B cell (primary cell): Measurements from ENCODE around the gene ATG4C. TPM values are rescaled to one million over a fixed set of nuclear protein-coding genes. Genes with fewer than 3 reads are reported as not detected.

Source experiments
- ATAC-seq: fragments of 200-7000 bp; cut with Tn5 transposase; one replicate; pipeline ENCODE4 v1.10.0; 2021; ENCODE audit warnings: low read depth, mild to moderate bottlenecking, moderate number of reproducible peaks, moderate library complexity
- CTCF ChIA-PET: fragments of 350-600 bp; sonication (Branson Sonifier 250); formaldehyde crosslinking; loops from one replicate; lab custom pipeline; 2021; ENCODE audit warnings: antibody characterized with exemption, inconsistent platforms; lab: Charles Lee
- POLR2A ChIA-PET: fragments of 350-600 bp; sonication (Branson Sonifier 250); formaldehyde crosslinking; loops from one replicate; lab custom pipeline; 2021; ENCODE audit warnings: antibody characterized with exemption; lab: Charles Lee
- DNase-seq: peaks from one replicate; pipeline ENCODE4 v3.0.0; 2013
- H2AFZ ChIP-seq: 2 replicates; pipeline ENCODE4 v1.6.1; 2012; ENCODE audit warnings: mild to moderate bottlenecking, low read depth, low read length; ENCODE audit not compliant: insufficient read depth, poor library complexity, severe bottlenecking
- H3K27ac ChIP-seq, 2 donors: 1 replicate in 1 of 2; 2 replicates in 1 of 2; pipeline ENCODE4 v1.5.1; 2012 to 2013; ENCODE audit warnings: low read length in 2 of 2, mild to moderate bottlenecking in 2 of 2, moderate library complexity in 1 of 2
- H3K27me3 ChIP-seq, 4 experiments: fragments of 200-600 bp in 1 of 4; sonication (generic) in 1 of 4; replicated peaks in 1 of 4; 1 replicate in 2 of 4; 2 replicates in 2 of 4; pipeline versions ENCODE4 v1.6.1 to v1.7.0; 2013 to 2016; ENCODE audit warnings: low read length in 3 of 4, mild to moderate bottlenecking in 2 of 4, mixed read lengths in 1 of 4, moderate library complexity in 1 of 4; ENCODE audit not compliant: insufficient read depth in 4 of 4, control insufficient read depth in 3 of 4; ENCODE audit errors: control extremely low read depth in 1 of 4
- H3K36me3 ChIP-seq, 2 experiments: replicated peaks in 1 of 2; 1 replicate in 1 of 2; 2 replicates in 1 of 2; pipeline versions ENCODE4 v1.6.1 to v1.7.1; 2013; ENCODE audit warnings: low read length in 1 of 2; ENCODE audit not compliant: insufficient read depth in 2 of 2, control insufficient read depth in 1 of 2; ENCODE audit errors: control extremely low read depth in 1 of 2, extremely low read depth in 1 of 2
- H3K4me1 ChIP-seq, 2 donors: fragments of 200-600 bp in 1 of 2; sonication (generic) in 1 of 2; 1 replicate in 1 of 2; 2 replicates in 1 of 2; pipeline versions ENCODE4 v1.5.1 to v1.6.1; 2013 to 2017; ENCODE audit warnings: low read length in 2 of 2; ENCODE audit not compliant: control insufficient read depth in 2 of 2, insufficient read depth in 2 of 2
- H3K4me2 ChIP-seq: replicated peaks from 2 replicates; pipeline ENCODE3; 2012; ENCODE audit warnings: mild to moderate bottlenecking, low read depth, low read length; ENCODE audit not compliant: poor library complexity, severe bottlenecking
- H3K4me3 ChIP-seq, 5 experiments: fragments of 200-600 bp in 1 of 5; sonication (generic) in 1 of 5; 1 replicate in 3 of 5; 2 replicates in 2 of 5; pipeline versions ENCODE4 v1.5.1 to v1.7.0; 2011 to 2016; ENCODE audit warnings: low read length in 4 of 5, mild to moderate bottlenecking in 4 of 5, low read depth in 2 of 5, control low read depth in 1 of 5, moderate library complexity in 1 of 5; ENCODE audit not compliant: insufficient read depth in 1 of 5; ENCODE audit errors: control extremely low read depth in 1 of 5, extremely low read depth in 1 of 5
- H3K79me2 ChIP-seq: fragments of 200-600 bp; sonication (generic); one replicate; pipeline ENCODE4 v1.6.0; 2016; ENCODE audit warnings: low read length; ENCODE audit not compliant: control insufficient read depth, insufficient read depth
- H3K9ac ChIP-seq: fragments of 200-600 bp; sonication (generic); 2 replicates; pipeline ENCODE4 v1.6.1; 2017; ENCODE audit warnings: mild to moderate bottlenecking, low read length, moderate library complexity
- H3K9me3 ChIP-seq, 3 donors: one replicate each; pipeline versions ENCODE4 v1.6.1 to v1.7.1; 2013; ENCODE audit warnings: low read length in 2 of 3; ENCODE audit not compliant: control insufficient read depth in 2 of 3, insufficient read depth in 1 of 3; ENCODE audit errors: control extremely low read depth in 1 of 3
- H4K20me1 ChIP-seq: 2 replicates; pipeline ENCODE4 v1.6.0; 2012; ENCODE audit warnings: mild to moderate bottlenecking, low read length; ENCODE audit not compliant: insufficient read depth, control insufficient read depth, poor library complexity, severe bottlenecking
- H3K27ac Mint-ChIP-seq: one replicate; pipeline ENCODE4 v1.8.0; 2021; ENCODE audit warnings: mixed read lengths
- H3K27me3 Mint-ChIP-seq: one replicate; pipeline ENCODE4 v1.8.0; 2021; ENCODE audit warnings: mixed read lengths
- H3K4me1 Mint-ChIP-seq: one replicate; pipeline ENCODE4 v1.8.0; 2021; ENCODE audit warnings: mixed read lengths
- H3K4me3 Mint-ChIP-seq: one replicate; pipeline ENCODE4 v1.8.0; 2021; ENCODE audit warnings: mixed read lengths
- H3K9me3 Mint-ChIP-seq: one replicate; pipeline ENCODE4 v1.8.0; 2022; ENCODE audit warnings: mixed read lengths; ENCODE audit not compliant: insufficient read depth
- EZH2 ChIP-seq: IDR thresholded peaks from 2 replicates; pipeline ENCODE4 v1.6.1; 2012; ENCODE audit warnings: borderline replicate concordance, low read depth, mild to moderate bottlenecking, moderate library complexity, low read length; ENCODE audit not compliant: insufficient read depth, poor library complexity, severe bottlenecking
- WGBS: methylation state at CpG from one replicate; pipeline ENCODE4 v1.1.5; 2013; ENCODE audit warnings: missing lambda C conversion rate; ENCODE audit not compliant: insufficient coverage; 5-methylcytosine and 5-hydroxymethylcytosine counted together
- intact Hi-C: fragments of 100-400 bp; cut with micrococcal nuclease; formaldehyde crosslinking; loops from one replicate; pipeline ENCODE4 v1.10.0; 2022
- polyA plus RNA-seq: library from polyadenylated mRNA; depleted of rRNA; stranded (reverse); fragments of >200 nt; gene quantifications from 2 replicates; pipeline ENCODE4 v1.2.3, GENCODE V29; 2012
- total RNA-seq, 2 donors: library from RNA; stranded (reverse); fragments of 120-200 nt in 1 of 2; gene quantifications; 1 replicate in 1 of 2; 2 replicates in 1 of 2; pipeline versions ENCODE4 v1.2.3 to v1.2.4, GENCODE V29; 2013 to 2022
- TF ChIP-seq, protein P1 (sequence below): fragments of 200-600 bp; IDR thresholded peaks from one replicate; pipeline ENCODE4 v1.8.0; 2022; ENCODE audit warnings: antibody characterized with exemption, mild to moderate bottlenecking

Gene ATG4C
- total and polyA plus RNA-seq, 2 donors (not counting 1 experiment from before 2014, with no cell fraction given) = 7.1 to 30.8 TPM

DNA sequence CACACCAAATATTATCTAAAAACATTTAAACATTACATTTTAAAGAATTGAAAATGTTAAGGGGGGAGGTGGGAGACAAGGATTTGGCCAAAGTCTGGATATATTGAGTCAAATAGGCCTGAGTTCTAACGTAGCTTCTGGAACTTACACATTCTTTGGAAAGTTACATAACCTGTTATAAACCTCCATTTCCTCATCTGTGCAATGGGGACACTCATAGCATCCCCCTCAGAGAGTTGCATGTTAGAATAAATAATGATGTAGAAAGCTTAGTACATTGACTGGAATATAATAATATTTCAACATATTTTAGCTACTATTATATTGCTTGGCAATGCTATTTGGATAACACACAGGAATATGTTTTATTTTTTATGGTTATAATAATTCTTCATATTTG is 117.7 kb downstream of the ATG4C start:
- no peak overlapping the region for H3K27ac Mint-ChIP-seq
- Histone ChIP-seq H3K36me3 (no peaks in the 10 kb centered on the region), H3K9me3 (no peaks in the 10 kb centered on the region), H3K4me3 (no peak overlapping the region), H3K4me2 (no peak overlapping the region), H4K20me1 (no peaks in the 10 kb centered on the region), H3K4me1 (no peaks in the 10 kb centered on the region), H3K27ac (no peak overlapping the region), H3K79me2 (no peaks in the 10 kb centered on the region), H3K27me3 (no peaks in the 10 kb centered on the region), H3K9ac (no peak overlapping the region), H2AFZ (no peak overlapping the region)
- ATAC-seq (no peak), DNase-seq (no peak)
- CTCF ChIA-PET = interaction anchor here (1.7 kb wide), 1 partner anchor 13 kb away, joined by 3 read pairs; no protein-coding TSS in a partner anchor
- TF ChIP-seq EZH2 = no peak
- TF ChIP-seq, protein P1, sequence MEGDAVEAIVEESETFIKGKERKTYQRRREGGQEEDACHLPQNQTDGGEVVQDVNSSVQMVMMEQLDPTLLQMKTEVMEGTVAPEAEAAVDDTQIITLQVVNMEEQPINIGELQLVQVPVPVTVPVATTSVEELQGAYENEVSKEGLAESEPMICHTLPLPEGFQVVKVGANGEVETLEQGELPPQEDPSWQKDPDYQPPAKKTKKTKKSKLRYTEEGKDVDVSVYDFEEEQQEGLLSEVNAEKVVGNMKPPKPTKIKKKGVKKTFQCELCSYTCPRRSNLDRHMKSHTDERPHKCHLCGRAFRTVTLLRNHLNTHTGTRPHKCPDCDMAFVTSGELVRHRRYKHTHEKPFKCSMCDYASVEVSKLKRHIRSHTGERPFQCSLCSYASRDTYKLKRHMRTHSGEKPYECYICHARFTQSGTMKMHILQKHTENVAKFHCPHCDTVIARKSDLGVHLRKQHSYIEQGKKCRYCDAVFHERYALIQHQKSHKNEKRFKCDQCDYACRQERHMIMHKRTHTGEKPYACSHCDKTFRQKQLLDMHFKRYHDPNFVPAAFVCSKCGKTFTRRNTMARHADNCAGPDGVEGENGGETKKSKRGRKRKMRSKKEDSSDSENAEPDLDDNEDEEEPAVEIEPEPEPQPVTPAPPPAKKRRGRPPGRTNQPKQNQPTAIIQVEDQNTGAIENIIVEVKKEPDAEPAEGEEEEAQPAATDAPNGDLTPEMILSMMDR = no peak
- no peak overlapping the region for H3K4me3 Mint-ChIP-seq
- no peaks in the 10 kb centered on the region for H3K9me3 Mint-ChIP-seq
- peaks cover 8% of the 10 kb centered on the region for H3K27me3 Mint-ChIP-seq
- POLR2A ChIA-PET = no interaction called here
- H3K4me1 Mint-ChIP-seq = no peaks in the 10 kb centered on the region
- no CpG with 5 or more reads among the region's 1 CpG for WGBS
- intact Hi-C loops = no loop called here

DNA sequence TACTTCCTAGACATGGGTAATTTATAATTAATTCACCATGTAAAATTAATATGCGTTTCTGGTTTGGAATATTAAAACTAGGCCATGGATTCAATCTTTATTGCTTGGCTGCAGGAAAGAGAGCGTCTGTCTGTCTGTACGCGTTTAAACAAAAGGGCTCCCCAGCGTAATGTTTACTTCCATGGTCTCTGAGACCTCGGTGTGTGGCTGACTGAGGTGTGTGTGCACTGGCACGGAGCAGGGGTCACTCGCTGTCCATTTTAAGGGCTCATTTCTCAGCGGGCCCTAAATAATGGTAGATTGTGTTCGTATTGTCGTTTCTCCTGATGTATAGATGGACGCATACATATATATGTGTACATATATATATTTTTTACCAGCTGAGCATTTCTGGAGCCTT is 119.6 kb downstream of the ATG4C start:
- Histone ChIP-seq H3K79me2 (no peaks in the 10 kb centered on the region), H3K4me3 (no peak overlapping the region), H3K27me3 (no peaks in the 10 kb centered on the region), H3K4me2 (no peak overlapping the region), H3K9ac (no peak overlapping the region), H3K36me3 (no peaks in the 10 kb centered on the region), H4K20me1 (no peaks in the 10 kb centered on the region), H3K27ac (no peak overlapping the region), H3K4me1 (no peaks in the 10 kb centered on the region), H3K9me3 (no peaks in the 10 kb centered on the region), H2AFZ (no peak overlapping the region)
- H3K9me3 Mint-ChIP-seq = no peaks in the 10 kb centered on the region
- H3K4me1 Mint-ChIP-seq = no peaks in the 10 kb centered on the region
- H3K27me3 Mint-ChIP-seq = peaks cover 3% of the 10 kb centered on the region
- H3K27ac Mint-ChIP-seq = no peak overlapping the region
- DNase-seq (no peak), ATAC-seq (no peak)
- intact Hi-C loops = no loop called here
- ChIA-PET CTCF (no interaction called here), POLR2A (no interaction called here)
- 100% methylated on average over 3 of the region's 12 CpGs for WGBS
- no peak overlapping the region for H3K4me3 Mint-ChIP-seq
- TF ChIP-seq EZH2 = no peak
- TF ChIP-seq, protein P1 = no peak
